NB4 (cell line): Measurements from ENCODE around the gene ADCY1.

ENCODE experiments used
- CTCF ChIP-seq: IDR thresholded peaks from one replicate; pipeline ENCODE4 v1.5.1; 2012; ENCODE audit warnings: low read depth, low read length
- MAX ChIP-seq: IDR thresholded peaks from 2 replicates; pipeline ENCODE4 v1.6.1; 2011; ENCODE audit warnings: low read depth, low read length
- POLR2A ChIP-seq: IDR thresholded peaks from 2 replicates; pipeline ENCODE4 v1.6.1; 2011; ENCODE audit warnings: mild to moderate bottlenecking; ENCODE audit not compliant: insufficient read length; ENCODE audit errors: extremely low read depth

GRCh38 chr7:45593877-45594276 lies 19.7 kb downstream of the ADCY1 start:
- no peak for TF ChIP-seq POLR2A
- no peak for TF ChIP-seq CTCF
- TF ChIP-seq MAX = no peak
